HG03571 (cell line): ENCODE measurements around the gene RASSF5.
"Not testable (repeated sequence)": the region's sequence is repeated elsewhere in the genome, so short reads cannot be mapped to it uniquely, and the experiment has no call there.

Experiments
- ATAC-seq: cut with Tn5 transposase; IDR thresholded peaks from one replicate; pipeline ENCODE4 v1.9.1; 2021; ENCODE audit not compliant: unreplicated experiment

The RASSF5 gene

GRCh38 chr1:206476591-206476990 is 30.7 kb upstream of the RASSF5 start:
- no peak for ATAC-seq

GRCh38 chr1:206477110-206477509 is 30.2 kb upstream of the RASSF5 start:
- no peak for ATAC-seq

GRCh38 chr1:206477581-206478380 is 29.6 kb upstream of the RASSF5 start:
- ATAC-seq = no peak

DNA sequence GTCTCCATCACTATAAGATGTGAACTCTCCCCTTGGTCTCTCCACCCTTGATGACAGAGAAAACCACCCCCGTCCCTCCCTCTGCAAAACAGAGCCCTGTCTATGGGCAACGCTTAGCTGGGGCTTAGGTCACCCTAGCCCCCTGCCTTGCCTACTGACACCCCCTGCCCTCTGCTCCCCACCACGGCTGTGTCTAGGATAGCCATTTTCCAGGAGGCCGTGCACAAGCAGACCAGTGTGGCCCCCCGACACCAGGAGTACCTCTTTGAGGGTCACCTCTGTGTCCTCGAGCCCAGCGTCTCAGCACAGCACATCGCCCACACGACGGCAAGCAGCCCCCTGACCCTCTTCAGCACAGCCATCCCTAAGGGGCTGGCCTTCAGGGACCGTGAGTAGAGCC is 28.6 kb upstream of the RASSF5 start:
- no peak for ATAC-seq

DNA sequence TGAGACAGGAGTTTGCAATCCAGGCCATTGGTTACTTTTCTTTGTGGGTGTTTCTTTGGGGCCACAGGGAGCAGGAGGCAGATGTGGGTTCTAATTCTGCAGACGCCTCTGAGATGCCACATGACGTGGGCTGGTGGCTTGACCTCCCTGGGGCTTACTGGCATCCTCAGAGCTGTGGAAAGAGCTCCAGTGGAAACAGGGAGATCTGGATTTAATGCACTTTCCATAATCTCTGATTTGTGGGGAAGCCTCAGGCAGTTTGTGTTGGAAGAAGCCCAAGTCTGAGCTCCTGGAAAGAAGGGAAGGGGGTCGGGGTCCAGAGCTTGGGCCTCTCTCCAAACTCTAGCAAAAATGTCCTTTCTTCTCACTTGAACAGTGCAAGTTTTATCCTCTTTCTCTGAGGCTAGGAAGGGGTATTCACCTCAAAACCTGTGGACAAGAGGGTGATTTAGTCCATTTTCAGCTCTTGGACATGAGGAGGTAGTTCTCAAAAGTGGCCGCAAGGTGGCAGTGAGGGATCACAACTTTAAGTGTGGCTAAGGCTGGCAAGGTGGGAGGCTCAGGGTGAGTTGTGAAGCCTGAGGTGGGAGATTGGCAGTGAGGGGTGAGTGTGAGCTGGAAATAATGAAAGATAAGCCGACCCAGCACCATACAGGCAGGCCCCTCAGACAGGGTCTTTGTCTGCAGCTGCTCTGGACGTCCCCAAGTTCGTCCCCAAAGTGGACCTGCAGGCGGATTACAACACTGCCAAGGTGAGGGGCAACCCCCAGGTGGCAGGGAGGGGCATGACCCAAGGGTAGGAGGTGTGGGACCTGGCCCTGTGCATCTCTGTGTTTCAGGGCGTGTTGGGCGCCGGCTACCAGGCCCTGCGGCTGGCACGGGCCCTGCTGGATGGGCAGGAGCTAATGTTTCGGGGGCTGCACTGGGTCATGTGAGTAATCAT is 27.9 kb upstream of the RASSF5 start:
- no peak for ATAC-seq

GRCh38 chr1:206480211-206480610 is 27.1 kb upstream of the RASSF5 start:
- ATAC-seq = no peak

DNA sequence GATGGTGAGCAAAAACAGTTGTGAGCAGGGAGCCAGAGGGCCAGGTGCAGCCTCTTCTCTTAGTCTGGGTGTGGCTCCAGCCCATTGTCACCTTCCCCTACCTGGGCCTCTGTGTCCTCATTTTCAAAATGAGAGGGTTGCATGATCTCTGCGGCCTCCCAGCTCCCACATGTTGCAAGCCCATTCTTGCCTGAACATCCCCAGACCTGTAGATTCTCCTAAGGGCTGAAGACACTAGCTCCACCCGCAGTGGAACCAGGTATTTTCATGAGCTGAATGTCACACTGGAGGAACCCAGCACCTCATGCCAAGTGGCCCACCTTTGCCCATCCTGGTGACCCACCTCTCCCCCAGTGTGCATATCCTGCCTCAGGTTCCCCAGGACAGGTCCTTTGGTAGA is 24.7 kb upstream of the RASSF5 start:
- ATAC-seq = no peak

DNA sequence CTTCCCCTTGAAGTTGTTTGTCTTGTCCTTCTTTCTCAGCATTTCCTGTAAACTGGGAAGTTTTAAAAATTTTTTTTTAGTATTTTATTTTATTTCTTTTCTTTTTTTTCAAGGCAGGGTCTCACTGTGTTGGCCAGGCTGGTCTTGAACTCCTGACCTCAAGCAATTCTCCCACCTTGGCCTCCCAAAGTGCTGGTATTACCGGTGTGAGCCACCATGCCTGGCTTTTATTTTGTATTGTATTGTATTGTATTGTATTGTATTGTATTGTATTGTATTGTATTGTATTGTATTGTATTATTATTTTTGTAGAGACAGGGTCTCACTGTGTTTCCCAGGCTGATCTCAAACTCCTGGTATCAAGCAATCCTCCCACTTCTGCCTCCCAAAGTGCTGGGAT is 23.5 kb upstream of the RASSF5 start:
- not testable (repeated sequence) for ATAC-seq

- no peak for ATAC-seq
Observed at GRCh38 chr1:206484901-206485300, 22.4 kb upstream of the RASSF5 start.

- no peak for ATAC-seq
Observed at GRCh38 chr1:206486995-206487788, 20.1 kb upstream of the RASSF5 start.

- ATAC-seq = no peak
Observed at GRCh38 chr1:206487970-206488369, 19.4 kb upstream of the RASSF5 start.

- no peak for ATAC-seq
Observed at GRCh38 chr1:206488466-206488865, 18.9 kb upstream of the RASSF5 start.

- no peak for ATAC-seq
Observed at GRCh38 chr1:206489980-206490770, 17.2 kb upstream of the RASSF5 start.

DNA sequence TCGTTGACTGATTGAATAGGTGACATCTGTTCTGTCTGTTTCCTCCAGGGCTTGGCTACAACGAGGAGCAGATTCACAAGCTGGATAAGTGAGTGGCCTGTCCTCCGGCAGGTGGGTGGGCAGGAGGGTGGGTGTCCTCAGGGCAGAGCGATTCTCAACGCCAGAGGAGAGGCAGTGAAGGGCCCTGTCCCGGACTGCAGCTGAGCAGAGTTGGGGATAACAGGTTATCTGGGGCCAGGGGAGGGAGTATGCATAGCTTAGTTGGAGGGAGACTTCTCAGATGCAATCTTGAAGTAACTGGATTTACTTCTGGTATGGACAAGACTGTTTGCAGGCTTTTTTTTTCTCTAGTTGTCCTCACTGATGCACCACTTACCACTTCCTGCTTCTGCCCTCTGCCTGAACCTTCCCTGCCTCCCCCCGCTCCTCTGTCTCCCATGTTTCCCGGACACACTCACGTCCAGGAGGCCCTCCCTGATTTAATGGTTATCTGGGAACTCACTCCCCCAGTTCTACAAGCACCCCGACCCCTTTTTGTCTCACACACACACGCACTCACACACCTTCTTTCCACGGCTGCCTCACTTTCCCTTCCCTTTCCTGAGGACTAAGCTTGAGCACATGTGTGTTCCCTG is 16.4 kb upstream of the RASSF5 start:
- ATAC-seq = no peak

GRCh38 chr1:206491616-206492015 is 15.7 kb upstream of the RASSF5 start:
- ATAC-seq = no peak

DNA sequence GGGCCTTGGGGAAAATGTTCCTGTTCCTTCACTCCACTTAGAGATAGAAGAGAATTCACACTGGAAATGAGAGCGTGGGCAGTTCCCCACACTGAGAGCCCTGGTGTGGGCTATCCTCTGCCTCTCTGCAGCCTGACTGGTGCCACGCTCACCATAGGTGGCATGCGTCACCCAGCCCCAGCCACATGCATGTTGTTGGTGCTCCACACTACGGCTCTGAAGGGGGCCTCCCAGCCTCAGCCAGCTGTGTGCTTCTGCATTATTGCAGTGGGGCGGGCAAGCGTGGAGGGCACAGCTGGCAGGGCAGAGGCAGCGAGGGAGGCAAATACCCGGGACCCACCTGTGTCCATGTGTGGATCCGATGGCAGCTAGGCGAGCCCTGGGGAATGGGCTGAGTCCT is 14.7 kb upstream of the RASSF5 start:
- no peak for ATAC-seq

- ATAC-seq = no peak
Observed at GRCh38 chr1:206493279-206493678, 14.1 kb upstream of the RASSF5 start.

DNA sequence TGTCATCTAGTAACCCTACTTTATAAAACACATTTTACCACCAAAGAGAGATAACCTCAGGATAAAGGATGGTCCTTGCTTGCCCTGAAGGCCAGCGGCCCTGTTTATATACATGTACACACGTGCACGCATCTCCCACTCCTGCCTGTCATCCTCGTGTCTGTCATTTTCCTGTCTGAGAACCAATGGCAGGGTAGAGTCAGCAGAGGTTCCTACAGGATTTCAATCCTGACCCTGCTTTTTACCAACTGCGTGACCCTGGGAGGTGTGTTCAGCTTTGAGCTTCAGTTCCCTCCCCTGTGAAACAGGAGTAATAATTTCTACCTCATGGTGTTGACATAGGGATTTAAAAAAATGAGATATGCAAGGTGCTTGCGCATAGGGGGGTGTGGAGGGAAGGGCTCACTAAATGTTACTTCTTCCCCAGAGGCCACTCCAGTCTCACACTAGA is 12.3 kb upstream of the RASSF5 start:
- no peak for ATAC-seq

GRCh38 chr1:206495493-206496046 is 11.8 kb upstream of the RASSF5 start:
- no peak for ATAC-seq
